Measurements from ENCODE around the gene ARHGAP22. TPM values are rescaled to one million over a fixed set of nuclear protein-coding genes. Genes with fewer than 3 reads are reported as not detected.

Gene ARHGAP22
- total RNA-seq, 1 donor from 2014 or later = 11.7 TPM

GRCh38 chr10:48609441-48609840 lies 4.6 kb upstream of the ARHGAP22 start:
- DNase-seq (ENCODE audit: low spot score) (no peak), ATAC-seq (no peak)
- intact Hi-C loops (cut with DNase I) = no loop called here

GRCh38 chr10:48608976-48609375 lies 4.1 kb upstream of the ARHGAP22 start:
- DNase-seq (ENCODE audit: low spot score) (no peak), ATAC-seq (no peak)
- intact Hi-C loops (cut with DNase I) = no loop called here

GRCh38 chr10:48608279-48608681 lies 3.4 kb upstream of the ARHGAP22 start:
- ATAC-seq (no peak), DNase-seq (ENCODE audit: low spot score) (no peak)
- intact Hi-C loops (cut with DNase I) = no loop called here

- ATAC-seq = no peak
- intact Hi-C loops (cut with DNase I) = no loop called here
- no peak for DNase-seq (ENCODE audit: low spot score)
Observed at GRCh38 chr10:48607356-48608278, 2.7 kb upstream of the ARHGAP22 start.

- DNase-seq (ENCODE audit: low spot score) (no peak), ATAC-seq (peak; percentile 79)
- intact Hi-C loops (cut with DNase I) = no loop called here
Observed at GRCh38 chr10:48606530-48607355, 1.9 kb upstream of the ARHGAP22 start.

- intact Hi-C loops (cut with DNase I) = no loop called here
- DNase-seq (ENCODE audit: low spot score) (no peak), ATAC-seq (no peak)
Observed at GRCh38 chr10:48605786-48606529, 1.1 kb upstream of the ARHGAP22 start.

- DNase-seq (ENCODE audit: low spot score) (peak; percentile 67), ATAC-seq (peak; percentile 29)
- intact Hi-C loops (cut with DNase I) = no loop called here
Observed at GRCh38 chr10:48604039-48604990, 558 bp downstream of the ARHGAP22 start.

- intact Hi-C loops (cut with DNase I) = no loop called here
- ATAC-seq = no peak
- DNase-seq (ENCODE audit: low spot score) = no peak
Observed at GRCh38 chr10:48603421-48604038, 1.3 kb downstream of the ARHGAP22 start.

- DNase-seq (ENCODE audit: low spot score) (no peak), ATAC-seq (no peak)
- intact Hi-C loops (cut with DNase I) = no loop called here
Observed at GRCh38 chr10:48602401-48603135, 2.3 kb downstream of the ARHGAP22 start.

GRCh38 chr10:48601789-48602188 lies 3.1 kb downstream of the ARHGAP22 start:
- ATAC-seq = no peak
- DNase-seq (ENCODE audit: low spot score) = no peak
- intact Hi-C loops (cut with DNase I) = no loop called here

GRCh38 chr10:48600645-48601505 lies 4.0 kb downstream of the ARHGAP22 start:
- intact Hi-C loops (cut with DNase I) = no loop called here
- ATAC-seq (no peak), DNase-seq (ENCODE audit: low spot score) (no peak)

GRCh38 chr10:48599830-48600134 lies 5.1 kb downstream of the ARHGAP22 start:
- no peak for DNase-seq (ENCODE audit: low spot score)
- no peak for ATAC-seq
- intact Hi-C loops (cut with DNase I) = no loop called here

- ATAC-seq (no peak), DNase-seq (ENCODE audit: low spot score) (no peak)
- intact Hi-C loops (cut with DNase I) = no loop called here
Observed at GRCh38 chr10:48598936-48599829, 5.7 kb downstream of the ARHGAP22 start.

GRCh38 chr10:48598243-48598935 lies 6.5 kb downstream of the ARHGAP22 start:
- DNase-seq (ENCODE audit: low spot score) (no peak), ATAC-seq (no peak)
- intact Hi-C loops (cut with DNase I) = no loop called here

- ATAC-seq = no peak
- intact Hi-C loops (cut with DNase I) = no loop called here
- no peak for DNase-seq (ENCODE audit: low spot score)
Observed at GRCh38 chr10:48595539-48595932, 9.3 kb downstream of the ARHGAP22 start.

Data from sciatic nerve (tissue), 2 donors.